NCI-H1436 (cell line): Measurements from ENCODE around the gene GBP1.

Source experiments
- DNase-seq: peaks from one replicate; lab custom pipeline; 2025; lab: John Stamatoyannopoulos, UW

The GBP1 gene

DNA sequence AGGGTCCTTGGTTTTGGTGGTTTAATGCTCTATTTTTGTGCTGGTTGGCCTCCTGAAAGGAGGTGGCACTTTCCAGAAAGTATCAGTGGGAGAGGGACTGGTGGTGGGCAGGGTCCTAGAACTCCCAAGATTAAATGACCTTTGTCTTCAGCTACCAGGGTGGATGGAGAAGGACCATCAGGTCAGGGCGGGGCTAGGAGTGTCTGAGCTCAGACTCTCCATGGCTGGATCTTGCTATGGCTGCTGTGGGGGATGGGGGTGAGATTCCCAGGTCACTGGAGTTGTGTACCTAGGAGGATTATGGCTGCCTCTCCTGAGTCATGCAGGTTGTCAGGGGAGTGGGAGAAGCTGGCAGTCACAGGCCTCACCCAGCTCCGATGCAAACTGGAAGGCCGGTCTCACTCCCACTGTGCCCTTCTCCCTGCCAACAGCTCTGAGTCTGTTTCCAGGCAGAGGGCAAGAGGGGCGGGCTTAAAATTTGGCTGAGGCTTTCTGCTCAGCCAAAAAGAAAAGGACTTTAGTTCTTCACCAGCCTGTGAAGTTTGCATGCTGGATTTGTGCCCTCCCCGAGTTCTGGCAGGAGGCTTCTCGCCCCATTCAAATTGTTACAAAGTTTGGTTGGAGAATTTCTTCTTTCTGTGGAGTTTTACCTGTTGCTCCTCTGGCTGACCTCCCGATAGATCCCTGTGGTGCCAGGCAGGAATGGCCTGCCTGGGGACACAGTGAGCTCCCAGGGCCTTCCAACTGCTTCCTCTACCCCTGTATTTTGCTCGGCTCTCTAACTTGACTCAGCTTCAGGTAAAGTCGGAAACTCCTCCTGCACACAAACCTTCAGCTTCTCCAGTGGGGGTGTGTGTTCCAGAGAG lies 59.5 kb downstream of the GBP1 start:
- no peak for DNase-seq
